ENCODE results near the gene LRRC3C.
"Not testable (repeated sequence)": the region's sequence is repeated elsewhere in the genome, so short reads cannot be mapped to it uniquely, and the experiment has no call there.

The LRRC3C gene

DNA sequence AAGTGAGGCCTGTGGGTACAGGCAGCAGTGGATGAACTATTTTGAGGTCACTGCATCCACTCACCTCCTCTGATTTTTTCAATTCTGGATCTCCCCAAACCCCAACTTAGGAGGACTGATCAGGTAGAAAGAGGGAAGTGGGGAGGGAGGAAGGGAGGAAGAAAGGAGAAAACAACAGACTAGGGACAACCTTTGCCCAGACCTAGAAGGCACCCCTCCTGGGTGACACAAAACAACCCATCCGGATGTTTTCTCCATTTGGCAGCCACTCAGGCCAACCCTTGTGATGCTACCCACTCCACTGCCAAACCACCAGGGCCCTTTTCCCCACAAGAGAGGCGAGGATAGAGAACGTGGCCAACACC lies 2.9 kb upstream of the LRRC3C start:
- DNase-seq = no peak

- peak; percentile 49 for DNase-seq
Measured at GRCh38 chr17:39925282-39926134, 2.0 kb upstream of the LRRC3C start.

GRCh38 chr17:39926135-39926587 lies 1.4 kb upstream of the LRRC3C start:
- DNase-seq = no peak

DNA sequence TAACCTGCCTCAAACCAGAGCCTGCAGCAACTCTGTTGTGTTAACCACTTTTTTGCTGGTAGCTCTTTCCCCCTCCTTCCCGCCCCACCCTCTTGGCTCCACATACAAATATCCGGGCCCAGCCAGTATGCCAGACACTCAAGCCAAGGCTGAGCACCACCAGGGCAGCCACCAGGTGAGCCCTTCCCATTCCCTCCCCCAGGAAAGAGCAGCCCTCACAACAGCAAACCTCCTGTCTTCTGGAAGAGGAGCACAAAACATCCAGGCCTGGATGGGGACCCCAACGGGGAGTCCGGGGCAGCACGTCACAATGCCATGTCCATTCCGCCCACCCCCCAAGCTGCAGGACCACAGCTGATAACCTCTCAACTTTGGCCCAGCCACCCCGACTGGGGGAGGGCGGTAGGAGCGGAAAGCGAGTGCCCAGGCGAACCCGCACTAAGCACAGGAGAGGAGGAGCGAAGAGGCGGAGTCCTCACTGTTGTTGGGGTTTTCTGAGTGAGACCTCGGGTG lies 888 bp upstream of the LRRC3C start:
- no peak for DNase-seq

DNA sequence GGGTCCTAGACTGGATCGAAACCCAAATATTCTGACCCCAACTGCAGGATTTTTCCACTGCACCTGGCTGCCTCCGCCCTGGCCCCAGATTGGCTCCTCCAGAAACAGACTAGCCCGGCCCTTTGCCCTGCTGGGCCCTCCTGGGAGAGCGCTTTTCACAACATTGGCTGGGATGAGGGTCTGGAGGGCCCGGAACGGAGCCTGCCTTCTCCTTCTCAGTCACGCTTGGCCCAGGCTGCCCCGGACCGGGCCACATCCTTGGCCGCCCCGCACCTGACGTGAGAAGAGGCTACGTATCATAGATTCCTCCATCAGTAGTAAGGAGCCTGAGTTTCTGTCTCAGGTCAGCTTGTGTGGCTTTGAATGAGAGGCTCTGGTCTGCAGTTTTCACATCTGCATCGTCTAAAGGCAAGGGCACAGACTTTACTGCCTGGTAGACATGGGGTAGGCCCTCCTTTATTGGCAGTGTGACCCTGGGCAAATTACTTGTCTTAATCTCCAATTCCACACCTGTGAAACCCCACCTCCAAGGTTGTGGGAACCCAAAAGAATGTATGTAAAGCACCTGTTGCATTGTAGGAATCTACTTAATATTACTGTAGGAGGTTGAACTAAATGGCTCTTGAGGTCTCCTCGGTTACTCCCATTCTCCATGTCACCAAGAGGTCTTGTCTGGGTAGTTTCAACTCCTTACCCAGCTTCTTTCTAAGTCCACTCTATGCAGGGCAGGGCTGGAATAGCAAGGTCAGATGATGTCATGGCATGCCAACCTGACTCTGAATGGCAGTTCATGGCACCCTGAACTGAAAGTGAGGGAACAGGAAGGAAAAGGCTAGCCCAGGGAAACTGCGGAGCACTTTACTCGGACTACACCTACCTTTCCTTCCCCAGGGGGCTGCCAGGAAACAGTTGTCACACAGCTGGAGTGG lies 661 bp downstream of the LRRC3C start:
- no peak for DNase-seq

DNA sequence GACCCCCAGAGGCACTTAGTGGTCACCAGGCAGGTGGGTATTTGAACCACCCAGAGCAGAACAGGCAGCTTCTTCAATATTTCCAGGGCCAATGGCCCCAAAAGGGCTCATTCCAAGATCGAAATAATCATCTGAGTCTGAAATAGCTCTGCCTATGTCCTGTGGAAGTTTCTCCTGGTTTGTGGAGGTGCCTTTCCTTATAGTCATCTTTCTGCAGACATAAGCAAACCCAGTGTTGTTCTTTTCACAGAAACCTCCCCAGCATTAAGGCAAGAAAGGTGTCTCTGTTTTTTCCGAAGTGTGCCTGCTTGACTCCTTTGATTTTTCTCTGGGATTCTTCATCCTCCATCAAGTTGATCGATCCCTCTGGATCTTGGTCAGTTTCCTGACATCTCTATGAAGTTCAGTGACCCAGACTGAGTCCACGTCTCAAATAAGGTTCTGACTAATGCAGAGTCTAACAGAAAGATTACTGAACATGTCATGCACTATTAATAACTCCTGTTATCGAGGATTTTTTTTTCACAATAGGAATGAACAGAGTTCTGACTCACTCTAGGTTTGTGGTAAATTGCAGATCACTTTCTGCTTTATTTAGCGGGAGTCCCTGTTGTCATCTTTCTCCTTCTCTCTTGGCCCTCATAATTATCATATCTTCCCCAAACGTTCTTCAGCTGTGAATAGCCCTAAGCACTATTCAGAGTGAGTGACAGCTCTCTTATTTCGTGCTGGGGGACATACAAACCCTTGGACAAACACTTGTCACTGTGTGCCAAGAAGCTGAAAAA lies 1.5 kb downstream of the LRRC3C start:
- DNase-seq = no peak

GRCh38 chr17:39929646-39930407 lies 2.3 kb downstream of the LRRC3C start:
- DNase-seq = no peak

GRCh38 chr17:39933912-39934311 lies 6.4 kb downstream of the LRRC3C start:
- no peak for DNase-seq

DNA sequence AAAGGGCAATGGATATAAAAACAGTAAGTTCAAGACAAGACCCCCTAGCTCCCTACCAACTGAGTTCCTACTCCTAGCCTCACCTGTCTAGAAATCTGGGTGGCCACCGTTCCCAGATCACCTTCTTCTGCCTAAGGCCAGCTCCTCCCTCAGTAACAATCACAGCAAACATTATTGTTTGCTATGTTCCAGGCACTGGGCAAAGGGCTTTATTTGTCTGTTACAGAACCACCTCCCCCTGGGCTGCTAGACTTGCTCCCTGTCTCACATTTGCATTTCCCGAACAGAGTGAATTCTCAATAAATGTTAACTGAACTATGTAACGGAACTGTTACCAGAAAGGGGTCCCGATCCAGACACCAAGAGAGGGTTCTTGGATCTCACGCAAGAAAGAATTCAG lies 6.8 kb downstream of the LRRC3C start:
- DNase-seq = no peak

DNA sequence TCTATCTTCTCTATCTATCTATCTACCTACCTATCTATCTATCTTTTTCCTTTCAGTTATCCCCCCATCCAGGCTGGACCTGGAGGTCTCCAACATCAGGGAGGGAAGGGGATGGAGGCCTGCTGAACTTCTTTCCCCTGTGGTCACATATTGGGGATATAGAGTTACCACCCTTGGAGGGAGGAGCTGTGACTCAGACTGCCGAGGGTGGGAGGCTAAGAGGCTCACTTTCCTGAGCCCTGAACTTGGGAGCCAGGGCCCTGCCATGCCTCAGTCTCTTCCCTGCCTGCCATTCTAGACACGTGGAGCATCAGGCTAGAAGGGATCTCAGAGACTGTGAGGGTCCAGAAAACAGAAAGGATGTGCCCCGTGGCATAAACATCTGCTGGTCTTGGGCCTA lies 8.4 kb downstream of the LRRC3C start:
- no peak for DNase-seq

DNA sequence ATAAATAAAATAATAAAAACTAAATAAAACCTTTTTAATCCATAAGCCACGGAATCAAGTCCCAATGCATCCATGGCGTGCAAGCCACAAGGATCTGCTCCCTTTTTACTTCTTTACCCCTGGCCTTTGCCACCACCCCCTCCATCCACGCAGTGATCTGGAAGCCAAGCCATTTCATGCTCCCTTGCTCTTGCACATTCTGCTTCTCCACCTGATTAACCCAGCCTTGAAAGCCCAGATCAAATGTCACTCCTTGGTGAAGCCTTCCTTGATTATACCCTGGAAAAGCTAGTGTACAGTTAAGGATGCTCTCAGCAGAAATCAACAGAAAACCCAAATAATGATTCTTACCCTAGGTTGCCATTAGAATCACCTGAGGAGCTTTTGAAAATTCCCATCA lies 9.9 kb downstream of the LRRC3C start:
- DNase-seq = no peak

DNA sequence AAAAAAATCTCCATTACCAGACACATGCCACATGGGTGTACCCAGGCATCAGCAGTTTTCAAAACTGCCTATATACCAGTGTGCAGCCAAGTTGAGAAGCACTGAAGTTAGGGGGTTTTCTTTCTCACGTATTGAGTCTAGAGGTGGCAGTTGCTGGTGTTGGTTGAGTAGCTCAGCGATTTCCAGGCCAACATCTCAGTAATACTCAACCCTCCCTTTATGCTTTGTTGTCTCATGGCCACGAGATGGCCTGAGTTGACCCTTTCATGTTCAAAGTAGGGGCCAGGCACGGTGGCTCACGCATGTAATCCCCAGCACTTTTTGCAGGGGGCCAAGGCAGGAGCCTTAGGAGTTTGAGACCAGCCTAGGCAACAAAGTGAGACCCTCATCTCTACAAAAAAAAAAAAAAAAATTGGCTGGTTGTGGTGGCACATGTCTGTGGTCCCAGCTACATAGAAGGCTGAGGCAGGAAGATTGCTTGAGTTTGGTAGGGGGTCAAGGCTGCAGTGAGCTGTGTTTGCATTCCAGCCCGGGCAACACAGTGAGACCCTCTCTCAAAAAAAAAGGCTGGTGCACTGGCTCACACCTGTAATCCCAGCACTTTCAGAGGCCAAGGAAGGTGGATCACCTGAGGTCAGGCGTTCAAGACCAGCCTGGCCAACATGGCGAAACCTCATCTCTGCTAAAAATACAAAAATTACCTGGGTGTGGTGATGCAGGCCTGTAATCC lies 10.8 kb downstream of the LRRC3C start:
- DNase-seq = no peak

- no peak for DNase-seq
Measured at GRCh38 chr17:39939106-39939505, 11.6 kb downstream of the LRRC3C start.

DNA sequence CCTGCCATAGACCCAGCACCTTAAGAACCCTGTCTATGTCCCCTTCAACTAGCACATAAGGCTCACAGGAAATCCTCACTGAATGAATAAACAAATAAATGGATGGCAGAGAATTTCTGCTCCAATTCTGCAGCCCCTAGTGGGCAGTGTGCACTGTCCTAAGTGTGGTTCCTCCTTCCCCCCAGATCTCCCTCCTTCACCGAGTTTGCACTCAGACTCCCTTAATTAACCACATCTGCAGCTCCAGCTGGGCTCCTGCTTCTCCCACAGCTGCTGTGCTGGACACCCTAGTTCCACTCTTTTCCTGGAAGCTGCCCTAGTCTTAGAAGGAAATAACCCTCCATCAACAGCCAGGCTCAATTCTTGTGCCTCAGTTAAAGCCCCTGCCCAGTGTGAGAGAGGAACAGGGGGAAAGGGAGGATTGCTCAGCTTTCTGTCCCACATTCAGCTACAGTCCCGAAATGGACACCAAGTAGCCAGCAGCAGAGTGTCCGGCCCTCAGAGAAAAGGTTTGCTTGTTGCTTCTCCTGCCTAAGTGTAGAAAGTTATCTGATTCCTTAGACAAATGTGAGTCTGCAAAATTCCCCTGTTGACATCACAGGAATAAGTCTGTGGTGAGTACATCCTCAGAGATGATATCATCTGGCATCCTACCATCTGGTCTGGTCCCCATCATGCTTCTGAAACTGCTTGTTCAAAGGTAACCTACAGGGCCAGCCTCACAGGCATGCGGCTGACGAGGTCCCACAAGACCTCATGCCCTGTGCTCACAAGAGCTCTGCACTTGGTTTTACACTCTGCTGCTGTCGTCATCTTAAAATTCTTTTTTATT lies 12.3 kb downstream of the LRRC3C start:
- peak; percentile 13 for DNase-seq

- no peak for DNase-seq
Measured at GRCh38 chr17:39943702-39944392, 16.3 kb downstream of the LRRC3C start.

DNA sequence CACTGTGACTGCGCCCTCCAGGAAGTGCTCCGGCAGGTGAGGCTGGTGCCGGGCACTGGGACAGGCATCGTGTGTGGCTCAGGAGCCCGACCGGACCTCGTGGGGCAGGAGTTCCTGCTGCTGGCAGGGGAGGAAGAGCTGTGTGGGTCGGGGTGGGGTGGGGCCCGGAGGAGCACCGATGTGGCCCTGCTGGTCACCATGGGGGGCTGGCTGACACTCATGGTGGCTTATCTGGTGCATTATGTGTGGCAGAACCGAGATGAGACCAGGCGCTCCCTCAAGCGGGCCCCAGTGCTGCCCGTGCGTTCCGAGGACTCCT lies 16.8 kb downstream of the LRRC3C start:
- DNase-seq = no peak

GRCh38 chr17:39946551-39947330 lies 19.2 kb downstream of the LRRC3C start:
- no peak for DNase-seq

DNA sequence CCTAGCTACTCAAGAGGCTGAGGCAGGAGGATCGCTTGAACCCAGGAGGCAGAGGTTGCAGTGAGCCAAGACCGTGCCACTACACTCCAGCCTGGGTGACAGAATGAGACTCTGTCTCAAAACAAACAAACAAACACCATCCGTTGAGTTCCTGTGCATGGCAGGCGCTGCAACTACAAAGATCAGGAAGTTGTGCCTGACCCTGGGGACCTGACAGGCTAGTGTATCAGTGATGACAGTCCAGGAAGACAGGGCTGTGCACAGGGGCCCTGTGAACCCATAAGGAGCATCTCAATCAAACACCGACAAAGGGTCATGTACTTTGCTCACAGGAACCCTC lies 20.9 kb downstream of the LRRC3C start:
- DNase-seq = not testable (repeated sequence)

GRCh38 chr17:39949028-39949427 lies 21.5 kb downstream of the LRRC3C start:
- DNase-seq = no peak
